ENCODE data around the gene SULT1A1.
"Not testable (repeated sequence)": the region's sequence is repeated elsewhere in the genome, so short reads cannot be mapped to it uniquely, and the experiment has no call there.

The SULT1A1 gene

DNA sequence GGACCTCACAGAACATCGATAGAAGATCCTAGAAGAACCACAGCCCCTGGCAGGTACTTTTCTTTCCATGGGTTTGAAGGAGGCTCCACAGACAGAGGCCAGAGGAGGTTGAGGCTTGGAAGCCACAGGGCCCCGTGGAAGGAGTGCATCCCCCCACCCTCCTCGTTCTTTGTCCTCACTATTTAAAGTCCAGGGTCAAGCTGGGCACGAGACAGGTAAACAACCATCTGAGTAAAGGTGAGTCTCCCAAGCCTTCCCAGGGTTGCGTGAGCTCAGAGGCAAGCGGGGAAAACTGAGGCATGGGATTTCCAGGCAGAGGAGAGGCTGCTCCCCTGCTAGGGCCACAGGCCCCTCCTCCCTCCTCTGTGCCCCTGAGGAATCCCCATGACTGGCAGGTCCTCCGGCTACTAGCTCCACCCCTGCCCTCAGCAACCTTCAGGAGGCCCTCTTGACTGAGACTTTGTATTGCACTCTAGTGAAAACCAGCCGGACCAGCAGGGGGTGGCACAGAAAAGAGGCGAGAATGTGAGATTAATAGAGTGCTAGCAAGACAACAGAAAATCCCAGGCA lies 12.1 kb downstream of the SULT1A1 start:
- TF ChIP-seq ZNF274 (IDR thresholded peaks at IDR 0.05; ENCODE audit: low read depth, low read length), result no peak

GRCh38 chr16:28596840-28597691 lies 12.8 kb downstream of the SULT1A1 start, which contains the start of gene SULT1A2:
Gene SULT1A2 (minus strand): TSS chr16:28597050. CDS start chr16:28595930, 1,120 bp downstream.
- H3K4me3 ChIP-seq (ENCODE audit: low read length), result no peak within 1 kb of the TSS
- TF ChIP-seq ZNF274 (IDR thresholded peaks at IDR 0.05; ENCODE audit: low read depth, low read length), result no peak

More for the DNA sequence above, 12.1 kb downstream of the SULT1A1 start:
- no peak overlapping the region for H3K4me3 ChIP-seq (ENCODE audit: low read length)

- TF ChIP-seq ZNF274 (IDR thresholded peaks at IDR 0.05; ENCODE audit: low read depth, low read length), result no peak
- no peak overlapping the region for H3K4me3 ChIP-seq (ENCODE audit: low read length)
Measured at GRCh38 chr16:28596115-28596630, 13.7 kb downstream of the SULT1A1 start.

- not testable (repeated sequence) for H3K4me3 ChIP-seq (ENCODE audit: low read length)
Measured at GRCh38 chr16:28595451-28595850, 14.4 kb downstream of the SULT1A1 start.

DNA sequence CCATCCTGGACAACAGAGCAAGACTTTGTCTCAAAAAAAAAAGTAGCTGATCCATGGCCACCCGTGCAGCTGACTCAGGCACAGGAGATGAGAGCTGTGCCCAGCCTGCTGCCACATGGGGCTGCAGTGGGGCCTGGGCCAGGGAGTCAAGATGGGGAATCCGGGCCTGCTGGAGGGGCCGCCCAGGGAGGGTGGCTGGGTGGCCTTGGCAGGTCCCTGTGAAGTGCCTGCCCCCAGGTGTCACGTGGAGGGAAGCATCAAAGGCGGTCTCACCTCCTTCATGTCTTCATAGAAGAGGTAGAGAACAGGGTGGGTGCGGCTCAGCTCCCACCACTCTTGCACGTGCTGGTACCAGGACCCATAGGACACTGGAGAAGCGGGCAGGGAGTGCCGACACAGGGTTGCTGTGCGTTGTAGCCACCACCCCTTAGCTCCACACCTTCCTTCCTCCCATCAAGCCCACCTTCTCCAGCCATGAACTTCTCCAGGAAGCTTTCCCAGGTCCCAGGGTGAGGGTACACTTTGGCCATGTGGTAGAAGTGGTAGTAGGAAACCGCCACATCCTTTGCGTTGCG lies 16.8 kb downstream of the SULT1A1 start:
- TF ChIP-seq ZNF274 (IDR thresholded peaks at IDR 0.05; ENCODE audit: low read depth, low read length), result no peak
- no peak overlapping the region for H3K4me3 ChIP-seq (ENCODE audit: low read length)

DNA sequence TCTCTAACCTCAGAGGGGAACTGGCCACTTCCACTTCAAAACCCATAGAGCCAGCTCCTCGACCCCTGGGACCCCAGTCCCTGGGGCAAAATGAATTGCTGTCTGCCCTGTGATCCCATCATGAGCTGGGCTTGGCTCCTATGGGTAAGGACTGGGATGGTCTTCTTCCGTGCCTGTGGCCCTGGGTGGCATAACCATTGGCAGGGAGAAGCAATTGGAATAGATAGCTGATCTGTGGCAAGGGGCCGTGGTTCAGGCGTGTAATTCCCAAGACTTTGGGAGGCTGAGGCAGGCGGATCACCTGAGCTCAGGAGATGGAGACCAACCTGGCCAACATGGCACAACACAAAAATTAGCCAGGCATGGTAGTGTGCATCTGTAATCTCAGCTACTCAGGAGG lies 17.3 kb downstream of the SULT1A1 start:
- no peak for TF ChIP-seq ZNF274 (IDR thresholded peaks at IDR 0.05; ENCODE audit: low read depth, low read length)
- H3K4me3 ChIP-seq (ENCODE audit: low read length), result no peak overlapping the region

- no peak overlapping the region for H3K4me3 ChIP-seq (ENCODE audit: low read length)
- TF ChIP-seq ZNF274 (IDR thresholded peaks at IDR 0.05; ENCODE audit: low read depth, low read length), result no peak
Measured at GRCh38 chr16:28591355-28591754, 18.5 kb downstream of the SULT1A1 start.

DNA sequence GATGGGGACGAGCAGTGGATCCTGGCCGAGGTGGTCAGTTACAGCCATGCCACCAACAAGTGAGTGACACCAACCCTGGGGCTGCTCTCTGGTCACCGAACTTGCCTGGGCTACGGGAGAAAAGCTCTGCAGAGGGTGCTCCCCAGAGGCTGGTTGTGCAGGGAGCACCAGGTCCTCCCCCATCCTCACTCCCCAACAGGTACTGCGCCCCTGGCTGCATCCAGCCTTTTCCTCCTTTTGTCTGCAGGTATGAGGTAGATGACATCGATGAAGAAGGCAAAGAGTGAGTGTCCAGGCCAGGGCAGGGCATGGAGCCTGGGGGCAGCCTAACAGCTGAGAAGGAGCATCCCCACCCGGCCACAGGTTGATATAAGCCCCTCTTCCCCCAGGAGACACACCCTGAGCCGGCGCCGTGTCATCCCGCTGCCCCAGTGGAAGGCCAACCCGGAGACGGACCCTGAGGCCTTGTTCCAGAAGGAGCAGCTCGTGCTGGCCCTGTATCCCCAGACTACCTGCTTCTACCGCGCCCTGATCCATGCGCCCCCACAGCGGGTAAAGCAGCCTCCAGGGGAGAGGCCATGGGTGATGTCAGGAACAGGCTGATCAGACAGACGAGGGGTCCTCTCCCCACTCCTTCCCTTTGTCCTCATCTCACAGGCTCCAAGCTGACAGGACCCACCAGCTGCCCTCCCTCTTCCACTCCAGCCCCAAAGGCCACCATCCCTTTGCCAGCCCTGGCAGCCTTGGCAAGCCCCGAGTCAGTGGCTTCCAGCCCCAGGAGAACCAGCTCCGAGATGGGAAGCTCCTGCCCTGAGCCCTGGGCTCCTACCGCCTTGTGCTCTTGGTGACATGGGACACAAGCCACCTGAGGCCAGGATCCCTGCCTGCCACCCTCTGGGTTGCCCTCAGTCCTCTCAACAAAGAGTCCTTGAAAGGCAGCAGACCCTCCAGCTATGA lies 19.2 kb downstream of the SULT1A1 start:
- no peak overlapping the region for H3K4me3 ChIP-seq (ENCODE audit: low read length)
- no peak for TF ChIP-seq ZNF274 (IDR thresholded peaks at IDR 0.05; ENCODE audit: low read depth, low read length)

GRCh38 chr16:28589930-28590329 lies 19.9 kb downstream of the SULT1A1 start:
- no peak overlapping the region for H3K4me3 ChIP-seq (ENCODE audit: low read length)
- no peak for TF ChIP-seq ZNF274 (IDR thresholded peaks at IDR 0.05; ENCODE audit: low read depth, low read length)

GRCh38 chr16:28589069-28589468 lies 20.8 kb downstream of the SULT1A1 start:
- TF ChIP-seq ZNF274 (IDR thresholded peaks at IDR 0.05; ENCODE audit: low read depth, low read length), result no peak
- H3K4me3 ChIP-seq (ENCODE audit: low read length), result no peak overlapping the region

DNA sequence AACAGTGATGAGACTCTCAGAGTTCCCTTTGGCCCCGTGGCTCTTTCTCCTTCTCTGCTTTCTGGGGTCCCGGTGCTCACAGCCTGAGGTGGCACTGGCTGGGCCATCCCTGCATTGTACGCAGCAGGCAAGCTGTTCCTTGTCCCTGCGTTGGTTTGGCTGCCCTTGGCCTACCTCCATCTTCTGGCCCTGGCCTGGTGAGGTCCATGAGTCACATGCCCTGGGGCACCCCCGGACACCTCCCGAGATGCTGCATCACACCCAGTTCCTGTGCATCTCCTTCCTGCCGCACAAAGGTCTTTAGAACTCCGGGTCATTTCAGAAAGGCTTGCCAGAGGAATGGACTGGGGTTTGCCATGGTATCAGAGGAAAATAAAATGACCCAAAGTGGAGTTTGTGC lies 22.5 kb downstream of the SULT1A1 start:
- no peak overlapping the region for H3K4me3 ChIP-seq (ENCODE audit: low read length)
- TF ChIP-seq ZNF274 (IDR thresholded peaks at IDR 0.05; ENCODE audit: low read depth, low read length), result no peak

DNA sequence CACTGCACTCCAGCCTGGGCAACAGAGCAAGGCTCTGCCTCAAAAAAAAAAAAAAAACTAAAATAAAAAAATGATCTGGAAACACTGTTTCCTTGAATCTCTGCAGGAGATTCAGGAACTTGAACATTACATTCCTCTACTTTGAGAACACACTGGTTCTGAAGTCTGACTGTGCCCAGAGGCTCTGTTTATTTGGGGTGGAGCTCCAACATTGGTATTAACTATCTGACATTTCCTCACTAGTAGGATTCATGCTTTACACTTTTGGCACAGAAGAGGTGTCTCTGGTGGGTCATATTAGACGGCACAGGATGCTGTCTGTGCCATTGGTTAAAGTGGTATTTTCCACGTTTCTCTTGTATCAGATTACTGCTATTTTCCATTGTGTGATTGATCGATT lies 23.4 kb downstream of the SULT1A1 start:
- no peak for TF ChIP-seq ZNF274 (IDR thresholded peaks at IDR 0.05; ENCODE audit: low read depth, low read length)

GRCh38 chr16:28585674-28586073 lies 24.2 kb downstream of the SULT1A1 start:
- TF ChIP-seq ZNF274 (IDR thresholded peaks at IDR 0.05; ENCODE audit: low read depth, low read length), result no peak
- no peak overlapping the region for H3K4me3 ChIP-seq (ENCODE audit: low read length)

More for the DNA sequence above, 23.4 kb downstream of the SULT1A1 start:
- H3K4me3 ChIP-seq (ENCODE audit: low read length), result no peak overlapping the region

All from GM08714 (cell line).